ENCODE results near the gene PDIA5. TPM values are rescaled to one million over a fixed set of nuclear protein-coding genes. Genes with fewer than 3 reads are reported as not detected.

Gene PDIA5
- total and polyA plus RNA-seq, 4 donors: 36.8 to 94.6 (median 63.3) TPM

DNA sequence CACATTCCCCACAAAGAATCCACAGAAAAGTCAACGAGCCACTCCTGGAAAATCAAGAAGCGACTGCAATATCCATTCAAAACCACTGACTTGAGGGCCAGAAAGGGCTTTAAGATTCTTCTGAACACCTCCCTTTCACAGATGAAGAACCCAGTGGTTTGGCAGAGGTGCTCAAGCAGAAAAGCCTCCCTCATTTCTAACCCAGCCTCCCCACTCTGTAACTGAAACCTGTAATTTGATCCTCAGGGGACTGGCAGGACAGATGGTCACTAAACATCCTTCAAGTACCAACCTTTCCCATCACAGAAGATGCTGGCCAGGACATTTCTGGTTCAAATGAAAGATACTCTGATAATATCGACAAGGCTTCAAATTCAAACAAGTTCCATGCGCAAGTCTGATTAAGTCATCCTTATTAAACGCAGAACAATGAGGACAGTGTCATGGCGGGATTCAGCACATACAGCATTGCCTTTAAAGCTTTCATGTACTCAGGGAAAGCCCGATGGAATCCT is 44.8 kb upstream of the PDIA5 start:
- Histone ChIP-seq H3K4me1 (ENCODE audit: control insufficient read depth in 4 of 4, insufficient read depth in 4 of 4, low read length in 3 of 4) (peaks cover 5 to 7% (median 6%) of the 10 kb centered on the region in 4 donors), H3K9me3 (ENCODE audit: control insufficient read depth in 4 of 4, low read length in 3 of 4) (no peaks in the 10 kb centered on the region), H3K9ac (ENCODE audit: low read depth in 1 of 2, low read length in 2 of 2) (no peak overlapping the region), H3K4me3 (ENCODE audit: low read depth in 1 of 3, low read length in 3 of 3) (no peak overlapping the region), H3K36me3 (ENCODE audit: control insufficient read depth in 4 of 4, insufficient read depth in 3 of 4, low read depth in 1 of 4, low read length in 3 of 4) (no peaks in the 10 kb centered on the region), H3K27me3 (ENCODE audit: control insufficient read depth in 4 of 4, insufficient read depth in 4 of 4, low read length in 3 of 4) (no peaks in the 10 kb centered on the region), H3K27ac (ENCODE audit: low read depth in 1 of 2, low read length in 2 of 2) (no peak overlapping the region)
- TF ChIP-seq RXRA (IDR thresholded peaks at IDR 0.05) (no peak), FOXA1 (IDR thresholded peaks at IDR 0.05) (no peak), JUND (IDR thresholded peaks at IDR 0.05) (no peak), FOXA2 (IDR thresholded peaks at IDR 0.05) (no peak), SP1 (IDR thresholded peaks at IDR 0.05) (no peak), RAD21 (IDR thresholded peaks at IDR 0.05) (no peak), NR2F2 (IDR thresholded peaks at IDR 0.05) (no peak), GABPA (IDR thresholded peaks at IDR 0.05 in 1 of 2, conservative IDR thresholded peaks at IDR 0.05 in 1 of 2) (no peak), YY1 (IDR thresholded peaks at IDR 0.05) (no peak), HNF4G (IDR thresholded peaks at IDR 0.05) (no peak), TAF1 (conservative IDR thresholded peaks at IDR 0.05) (no peak), EGR1 (IDR thresholded peaks at IDR 0.05; ENCODE audit: low read depth in 2 of 2) (no peak), ZBTB33 (IDR thresholded peaks at IDR 0.05) (no peak), HNF4A (conservative IDR thresholded peaks at IDR 0.05) (no peak)
- TF ChIP-seq, protein P1, sequence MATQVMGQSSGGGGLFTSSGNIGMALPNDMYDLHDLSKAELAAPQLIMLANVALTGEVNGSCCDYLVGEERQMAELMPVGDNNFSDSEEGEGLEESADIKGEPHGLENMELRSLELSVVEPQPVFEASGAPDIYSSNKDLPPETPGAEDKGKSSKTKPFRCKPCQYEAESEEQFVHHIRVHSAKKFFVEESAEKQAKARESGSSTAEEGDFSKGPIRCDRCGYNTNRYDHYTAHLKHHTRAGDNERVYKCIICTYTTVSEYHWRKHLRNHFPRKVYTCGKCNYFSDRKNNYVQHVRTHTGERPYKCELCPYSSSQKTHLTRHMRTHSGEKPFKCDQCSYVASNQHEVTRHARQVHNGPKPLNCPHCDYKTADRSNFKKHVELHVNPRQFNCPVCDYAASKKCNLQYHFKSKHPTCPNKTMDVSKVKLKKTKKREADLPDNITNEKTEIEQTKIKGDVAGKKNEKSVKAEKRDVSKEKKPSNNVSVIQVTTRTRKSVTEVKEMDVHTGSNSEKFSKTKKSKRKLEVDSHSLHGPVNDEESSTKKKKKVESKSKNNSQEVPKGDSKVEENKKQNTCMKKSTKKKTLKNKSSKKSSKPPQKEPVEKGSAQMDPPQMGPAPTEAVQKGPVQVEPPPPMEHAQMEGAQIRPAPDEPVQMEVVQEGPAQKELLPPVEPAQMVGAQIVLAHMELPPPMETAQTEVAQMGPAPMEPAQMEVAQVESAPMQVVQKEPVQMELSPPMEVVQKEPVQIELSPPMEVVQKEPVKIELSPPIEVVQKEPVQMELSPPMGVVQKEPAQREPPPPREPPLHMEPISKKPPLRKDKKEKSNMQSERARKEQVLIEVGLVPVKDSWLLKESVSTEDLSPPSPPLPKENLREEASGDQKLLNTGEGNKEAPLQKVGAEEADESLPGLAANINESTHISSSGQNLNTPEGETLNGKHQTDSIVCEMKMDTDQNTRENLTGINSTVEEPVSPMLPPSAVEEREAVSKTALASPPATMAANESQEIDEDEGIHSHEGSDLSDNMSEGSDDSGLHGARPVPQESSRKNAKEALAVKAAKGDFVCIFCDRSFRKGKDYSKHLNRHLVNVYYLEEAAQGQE (IDR thresholded peaks at IDR 0.05): no peak
- TF ChIP-seq, protein P2, sequence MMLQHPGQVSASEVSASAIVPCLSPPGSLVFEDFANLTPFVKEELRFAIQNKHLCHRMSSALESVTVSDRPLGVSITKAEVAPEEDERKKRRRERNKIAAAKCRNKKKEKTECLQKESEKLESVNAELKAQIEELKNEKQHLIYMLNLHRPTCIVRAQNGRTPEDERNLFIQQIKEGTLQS (IDR thresholded peaks at IDR 0.05): no peak
- TF ChIP-seq, protein P3, sequence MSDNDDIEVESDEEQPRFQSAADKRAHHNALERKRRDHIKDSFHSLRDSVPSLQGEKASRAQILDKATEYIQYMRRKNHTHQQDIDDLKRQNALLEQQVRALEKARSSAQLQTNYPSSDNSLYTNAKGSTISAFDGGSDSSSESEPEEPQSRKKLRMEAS (IDR thresholded peaks at IDR 0.05): no peak
- TF ChIP-seq, protein P4, sequence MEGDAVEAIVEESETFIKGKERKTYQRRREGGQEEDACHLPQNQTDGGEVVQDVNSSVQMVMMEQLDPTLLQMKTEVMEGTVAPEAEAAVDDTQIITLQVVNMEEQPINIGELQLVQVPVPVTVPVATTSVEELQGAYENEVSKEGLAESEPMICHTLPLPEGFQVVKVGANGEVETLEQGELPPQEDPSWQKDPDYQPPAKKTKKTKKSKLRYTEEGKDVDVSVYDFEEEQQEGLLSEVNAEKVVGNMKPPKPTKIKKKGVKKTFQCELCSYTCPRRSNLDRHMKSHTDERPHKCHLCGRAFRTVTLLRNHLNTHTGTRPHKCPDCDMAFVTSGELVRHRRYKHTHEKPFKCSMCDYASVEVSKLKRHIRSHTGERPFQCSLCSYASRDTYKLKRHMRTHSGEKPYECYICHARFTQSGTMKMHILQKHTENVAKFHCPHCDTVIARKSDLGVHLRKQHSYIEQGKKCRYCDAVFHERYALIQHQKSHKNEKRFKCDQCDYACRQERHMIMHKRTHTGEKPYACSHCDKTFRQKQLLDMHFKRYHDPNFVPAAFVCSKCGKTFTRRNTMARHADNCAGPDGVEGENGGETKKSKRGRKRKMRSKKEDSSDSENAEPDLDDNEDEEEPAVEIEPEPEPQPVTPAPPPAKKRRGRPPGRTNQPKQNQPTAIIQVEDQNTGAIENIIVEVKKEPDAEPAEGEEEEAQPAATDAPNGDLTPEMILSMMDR (IDR thresholded peaks at IDR 0.05; ENCODE audit: low read depth, low read length, missing input control): no peak
- WGBS: 85% methylated on average over 7 of the region's 7 CpGs
- no peak for DNase-seq (ENCODE audit: low spot score)
